Measurements from ENCODE around the gene AKT1S1. TPM values are rescaled to one million over a fixed set of nuclear protein-coding genes. Genes with fewer than 3 reads are reported as not detected.
A peak's percentile ranks its signal among the peaks of the same experiment; 100 is the strongest.

AKT1S1 gene
- total RNA-seq, 2 donors from 2014 or later = 33.8 to 72.8 TPM

- Mint-ChIP-seq H3K4me1 (peaks cover 22% of the 10 kb centered on the region), H3K9me3 (no peaks in the 10 kb centered on the region), H3K36me3 (ENCODE audit: low read depth) (peaks cover 48% of the 10 kb centered on the region), H3K27ac (peak overlapping the region; percentile 83), H3K27me3 (no peaks in the 10 kb centered on the region), H3K4me3 (peak overlapping the region; percentile 60)
- ATAC-seq (replicated peaks) = no peak
These were observed 5.7 kb downstream of the AKT1S1 start for GRCh38 chr19:49871349-49871985.

- Mint-ChIP-seq H3K4me3 (no peak overlapping the region), H3K4me1 (peaks cover 25% of the 10 kb centered on the region), H3K27me3 (no peaks in the 10 kb centered on the region), H3K36me3 (ENCODE audit: low read depth) (peaks cover 59% of the 10 kb centered on the region), H3K27ac (no peak overlapping the region), H3K9me3 (no peaks in the 10 kb centered on the region)
- no peak for ATAC-seq (replicated peaks)
These were observed 6.8 kb downstream of the AKT1S1 start for GRCh38 chr19:49870309-49870901.

DNA sequence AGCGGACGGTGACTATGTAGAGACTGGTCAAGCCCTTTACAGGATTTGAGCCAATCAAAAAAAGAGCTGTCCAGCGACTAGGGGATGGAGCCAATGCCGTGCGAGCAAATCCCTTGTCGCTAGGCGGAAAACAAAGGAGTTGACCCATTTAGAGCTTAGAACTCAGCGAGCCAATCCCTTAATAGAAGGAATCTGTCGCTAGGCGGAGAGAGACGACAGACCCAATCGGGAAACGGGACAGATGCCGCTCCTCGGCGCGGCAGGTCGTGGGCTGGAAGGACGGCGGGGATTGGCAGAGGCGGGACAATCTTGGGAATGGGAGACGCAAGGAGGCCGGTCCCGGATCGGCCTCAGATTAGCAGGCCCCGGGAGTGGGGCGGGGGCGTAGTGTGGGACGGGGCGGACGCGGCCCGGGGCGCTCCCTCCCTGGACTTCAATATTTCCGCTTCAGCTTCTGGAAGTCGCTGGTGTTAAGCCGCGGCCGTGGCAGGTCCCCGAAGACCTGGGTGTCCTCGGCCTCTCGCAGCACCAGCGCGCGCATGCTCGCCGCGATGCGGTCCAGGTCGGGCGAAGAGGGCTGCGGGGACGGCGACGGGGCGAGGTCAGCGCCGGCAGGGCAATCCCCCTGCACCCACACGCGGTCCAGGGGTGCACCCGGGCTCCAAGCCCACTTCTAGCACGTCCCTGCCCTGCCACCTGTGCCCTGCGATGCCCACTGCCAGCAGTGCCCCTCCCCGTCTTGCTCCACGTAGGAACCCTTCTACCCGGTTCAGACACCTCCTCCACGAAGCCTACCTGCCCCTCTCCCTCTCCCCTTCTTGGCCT lies 7.5 kb downstream of the AKT1S1 start:
- peaks cover 63% of the 10 kb centered on the region for H3K36me3 Mint-ChIP-seq (ENCODE audit: low read depth)
- H3K9me3 Mint-ChIP-seq = no peaks in the 10 kb centered on the region
- ATAC-seq (replicated peaks) = peak; percentile 81
- H3K27ac Mint-ChIP-seq = no peak overlapping the region
- H3K27me3 Mint-ChIP-seq = no peaks in the 10 kb centered on the region
- H3K4me1 Mint-ChIP-seq = peaks cover 23% of the 10 kb centered on the region
- H3K4me3 Mint-ChIP-seq = no peak overlapping the region

- Mint-ChIP-seq H3K4me3 (no peak overlapping the region), H3K36me3 (ENCODE audit: low read depth) (peaks cover 63% of the 10 kb centered on the region), H3K27ac (no peak overlapping the region), H3K9me3 (no peaks in the 10 kb centered on the region), H3K27me3 (no peaks in the 10 kb centered on the region), H3K4me1 (peaks cover 23% of the 10 kb centered on the region)
- ATAC-seq (replicated peaks) = peak; percentile 2
These were observed 8.1 kb downstream of the AKT1S1 start for GRCh38 chr19:49869009-49869483.

GRCh38 chr19:49866933-49867782 lies 10.0 kb downstream of the AKT1S1 start, which contains the start of gene PNKP:
Gene PNKP, minus strand, starts transcription at chr19:49867576. Its CDS starts 372 bp downstream, at chr19:49867204.
- Mint-ChIP-seq H3K4me3 (no peak within 1 kb of the TSS), H3K4me1 (peaks cover 28% of the 10 kb centered on the region), H3K27ac (peak within 1 kb of the TSS; percentile 92), H3K36me3 (ENCODE audit: low read depth) (peaks cover 62% of the 10 kb centered on the region), H3K27me3 (no peaks in the 10 kb centered on the region), H3K9me3 (no peaks in the 10 kb centered on the region)
- ATAC-seq (replicated peaks) = peak; percentile 56

- H3K27me3 Mint-ChIP-seq = no peaks in the 10 kb centered on the region
- H3K4me3 Mint-ChIP-seq = no peak overlapping the region
- peak overlapping the region; percentile 38 for H3K27ac Mint-ChIP-seq
- peaks cover 75% of the 10 kb centered on the region for H3K36me3 Mint-ChIP-seq (ENCODE audit: low read depth)
- H3K4me1 Mint-ChIP-seq = peaks cover 18% of the 10 kb centered on the region
- no peaks in the 10 kb centered on the region for H3K9me3 Mint-ChIP-seq
- no peak for ATAC-seq (replicated peaks)
These were observed 12.3 kb downstream of the AKT1S1 start for GRCh38 chr19:49864890-49865289.

DNA sequence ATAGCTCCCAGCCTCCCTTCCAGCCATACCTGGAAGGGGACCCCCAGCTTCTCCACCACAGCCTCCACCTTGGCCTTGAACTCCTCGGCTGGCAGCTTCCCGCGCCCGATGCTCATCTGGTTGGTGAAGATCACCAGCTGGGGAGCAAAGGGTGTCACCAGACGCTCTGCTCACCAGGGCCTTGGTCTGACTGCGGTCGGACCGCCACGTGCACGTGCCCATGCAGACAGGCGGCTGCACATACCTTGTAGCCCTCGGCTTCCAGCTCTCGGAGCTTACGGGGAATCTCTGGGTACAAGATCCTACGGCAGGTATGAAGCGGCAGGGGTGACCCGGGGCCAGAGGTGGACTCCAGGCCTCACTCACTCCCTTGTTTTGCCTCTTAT lies 13.2 kb downstream of the AKT1S1 start:
- Mint-ChIP-seq H3K4me3 (no peak overlapping the region), H3K27me3 (no peaks in the 10 kb centered on the region), H3K9me3 (no peaks in the 10 kb centered on the region), H3K36me3 (ENCODE audit: low read depth) (peaks cover 82% of the 10 kb centered on the region), H3K4me1 (peaks cover 18% of the 10 kb centered on the region), H3K27ac (no peak overlapping the region)
- ATAC-seq (replicated peaks) = no peak

- H3K4me1 Mint-ChIP-seq = peaks cover 18% of the 10 kb centered on the region
- H3K27me3 Mint-ChIP-seq = no peaks in the 10 kb centered on the region
- H3K9me3 Mint-ChIP-seq = no peaks in the 10 kb centered on the region
- H3K4me3 Mint-ChIP-seq = no peak overlapping the region
- H3K36me3 Mint-ChIP-seq (ENCODE audit: low read depth) = peaks cover 87% of the 10 kb centered on the region
- no peak overlapping the region for H3K27ac Mint-ChIP-seq
- ATAC-seq (replicated peaks) = no peak
These were observed 13.8 kb downstream of the AKT1S1 start for GRCh38 chr19:49863254-49863934.

- peaks cover 18% of the 10 kb centered on the region for H3K4me1 Mint-ChIP-seq
- no peaks in the 10 kb centered on the region for H3K27me3 Mint-ChIP-seq
- ATAC-seq (replicated peaks) = no peak
- no peak overlapping the region for H3K27ac Mint-ChIP-seq
- no peak overlapping the region for H3K4me3 Mint-ChIP-seq
- no peaks in the 10 kb centered on the region for H3K9me3 Mint-ChIP-seq
- peaks cover 87% of the 10 kb centered on the region for H3K36me3 Mint-ChIP-seq (ENCODE audit: low read depth)
These were observed 14.5 kb downstream of the AKT1S1 start for GRCh38 chr19:49862391-49863253.

DNA sequence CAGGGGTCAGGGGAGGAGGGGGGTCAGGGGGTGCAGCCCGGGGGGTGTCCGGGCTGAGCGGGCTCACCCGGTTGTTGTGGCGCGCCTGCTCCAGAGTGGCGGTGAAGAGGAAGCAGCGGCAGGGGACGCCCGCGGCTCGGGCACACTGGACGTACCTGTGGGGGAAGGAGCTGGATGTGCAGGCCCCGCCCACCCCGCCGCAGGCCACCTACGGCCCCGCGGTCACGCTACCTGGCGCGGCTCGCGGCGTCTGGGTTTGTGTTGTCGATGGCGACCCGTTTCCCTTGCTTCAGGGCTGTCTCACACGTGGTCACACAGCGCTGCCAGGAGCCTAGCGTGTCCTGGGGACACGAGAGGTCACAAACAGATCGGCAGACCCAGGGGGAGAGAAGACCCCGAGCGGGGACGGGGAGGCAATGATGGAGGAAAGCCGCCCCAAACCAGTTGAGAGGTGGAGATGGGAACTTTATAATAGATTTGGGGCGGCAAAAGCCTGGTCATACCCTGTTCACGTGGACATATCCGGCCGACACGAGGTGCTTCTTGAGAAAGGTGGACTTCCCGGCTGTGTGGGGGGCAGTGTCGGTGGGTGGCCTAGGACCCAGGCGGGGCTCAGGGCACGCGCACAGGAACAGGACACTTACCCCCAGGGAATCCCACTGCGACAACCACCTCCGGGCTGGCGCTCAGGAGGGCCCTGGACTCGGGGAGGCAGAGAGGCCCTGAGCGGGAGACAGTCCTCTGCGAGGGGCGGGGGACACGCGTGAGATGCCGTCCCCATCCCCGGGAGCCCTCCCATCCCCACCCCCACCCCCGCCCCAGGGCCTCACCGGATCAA lies 15.4 kb downstream of the AKT1S1 start:
- no peak overlapping the region for H3K27ac Mint-ChIP-seq
- no peak for ATAC-seq (replicated peaks)

DNA sequence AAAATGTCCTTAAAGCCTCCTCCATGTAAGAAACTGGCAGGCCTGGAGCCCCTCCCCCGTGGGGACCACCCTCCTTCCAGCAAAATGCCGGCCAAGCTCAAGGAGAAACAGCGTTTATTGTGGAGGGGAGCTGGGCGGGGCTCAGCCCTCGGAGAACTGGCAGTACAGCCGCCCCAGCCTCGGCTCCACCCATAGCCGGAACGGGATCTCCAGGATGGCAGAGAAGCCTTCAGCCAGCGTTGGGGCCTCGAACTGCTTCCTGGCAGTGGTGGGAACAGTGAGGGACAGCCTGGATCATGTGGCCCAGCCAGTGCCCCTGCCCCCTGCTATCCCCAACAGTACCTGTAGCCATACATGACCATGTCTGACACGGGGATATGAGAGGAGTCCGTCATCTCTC lies 16.0 kb downstream of the AKT1S1 start:
- no peak for ATAC-seq (replicated peaks)
- Mint-ChIP-seq H3K4me3 (no peak overlapping the region), H3K36me3 (ENCODE audit: low read depth) (peaks cover 83% of the 10 kb centered on the region), H3K4me1 (peaks cover 10% of the 10 kb centered on the region), H3K27me3 (no peaks in the 10 kb centered on the region), H3K9me3 (no peaks in the 10 kb centered on the region), H3K27ac (no peak overlapping the region)

More for the DNA sequence above, 15.4 kb downstream of the AKT1S1 start:
- H3K4me3 Mint-ChIP-seq = no peak overlapping the region
- H3K27me3 Mint-ChIP-seq = no peaks in the 10 kb centered on the region
- peaks cover 85% of the 10 kb centered on the region for H3K36me3 Mint-ChIP-seq (ENCODE audit: low read depth)
- no peaks in the 10 kb centered on the region for H3K9me3 Mint-ChIP-seq
- peaks cover 16% of the 10 kb centered on the region for H3K4me1 Mint-ChIP-seq

DNA sequence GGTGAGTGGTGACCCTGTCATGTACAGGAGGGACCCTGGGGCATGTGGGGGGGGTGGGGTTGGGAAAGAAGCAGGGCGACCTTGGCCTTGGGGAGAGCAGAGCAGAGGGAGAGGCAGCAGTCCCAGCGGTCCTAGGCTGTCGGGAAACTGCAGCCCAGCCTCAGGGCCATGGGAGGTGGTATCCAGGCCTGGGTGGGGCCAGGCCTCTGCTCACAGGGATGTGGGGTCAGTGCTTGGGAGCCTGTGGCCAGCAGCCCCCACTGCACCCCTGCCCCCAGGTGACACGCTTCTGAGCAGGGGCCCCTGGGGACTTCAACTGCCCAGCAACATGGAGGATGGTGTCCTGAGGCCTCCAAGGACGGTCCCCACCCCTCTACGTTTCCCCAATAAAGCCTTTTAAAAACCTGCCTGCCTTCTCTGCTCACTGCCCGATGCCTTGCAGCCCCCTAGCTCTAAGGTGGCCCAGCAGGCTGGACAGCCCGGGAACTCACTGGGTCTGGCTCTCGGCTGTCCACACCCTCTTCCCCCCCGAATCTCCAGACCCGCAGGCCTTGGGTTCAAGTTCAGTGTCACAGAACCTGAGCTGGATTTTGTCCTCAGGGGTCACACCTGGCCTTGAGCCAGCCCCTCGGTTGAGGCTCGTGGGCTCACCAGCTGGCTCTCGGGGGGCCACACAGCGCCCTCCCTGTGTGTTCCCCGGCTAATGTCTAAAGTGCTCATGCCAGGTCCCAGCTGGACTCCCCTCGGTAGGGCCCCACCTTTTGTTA lies 16.6 kb downstream of the AKT1S1 start:
- no peak overlapping the region for H3K27ac Mint-ChIP-seq
- no peak for ATAC-seq (replicated peaks)
- no peaks in the 10 kb centered on the region for H3K27me3 Mint-ChIP-seq
- peaks cover 4% of the 10 kb centered on the region for H3K4me1 Mint-ChIP-seq
- H3K9me3 Mint-ChIP-seq = no peaks in the 10 kb centered on the region
- no peak overlapping the region for H3K4me3 Mint-ChIP-seq
- peaks cover 83% of the 10 kb centered on the region for H3K36me3 Mint-ChIP-seq (ENCODE audit: low read depth)
